Endothelial cell of umbilical vein (primary cell): ENCODE data around the gene PPIA. TPM values are rescaled to one million over a fixed set of nuclear protein-coding genes. Genes with fewer than 3 reads are reported as not detected.

Source experiments
- BruUV-seq: library from RNA; stranded (reverse); fragments of 400-500 nt; replicated peaks from 2 replicates; lab custom pipeline; 2021; lab: Mats Ljungman, UMichigan
- CTCF ChIA-PET: fragments of 300-600, 350-600 bp; sonication (Branson Sonifier 250); formaldehyde crosslinking; loops from one replicate; lab custom pipeline; 2021; ENCODE audit warnings: antibody characterized with exemption, inconsistent platforms; lab: Charles Lee
- POLR2A ChIA-PET: fragments of 300-600, 350-600 bp; sonication (Branson Sonifier 250); formaldehyde crosslinking; loops from one replicate; lab custom pipeline; 2021; ENCODE audit warnings: antibody characterized with exemption, inconsistent platforms; lab: Charles Lee
- DNase-seq: peaks from one replicate; pipeline ENCODE4 v3.0.0-alpha.2; 2011; ENCODE audit warnings: low read depth, low spot score
- FAIRE-seq: peaks from 2 replicates; lab custom pipeline; 2011; peaks lifted over from hg19 to GRCh38; lab: Jason Lieb, UNC
- H2AFZ ChIP-seq: 2 replicates; pipeline ENCODE4 v1.6.0; 2012; ENCODE audit warnings: low read depth, low read length, control low read depth, inconsistent platforms
- H3K27ac ChIP-seq: 2 replicates; pipeline ENCODE4 v1.5.1; 2011; ENCODE audit warnings: low read depth, mild to moderate bottlenecking, control low read depth, low read length, moderate library complexity; ENCODE audit not compliant: insufficient read depth
- H3K27me3 ChIP-seq, 2 experiments: 2 replicates each; pipeline versions ENCODE4 v1.6.0 to v1.6.1; 2011; ENCODE audit warnings: low read length in 2 of 2, mixed read lengths in 1 of 2; ENCODE audit not compliant: control insufficient read depth in 2 of 2, insufficient read depth in 2 of 2
- H3K36me3 ChIP-seq, 2 experiments: 2 replicates in 1 of 2; 3 replicates in 1 of 2; pipeline ENCODE4 v1.5.1; 2011; ENCODE audit warnings: low read length in 2 of 2, mild to moderate bottlenecking in 1 of 2, moderate library complexity in 1 of 2; ENCODE audit not compliant: control insufficient read depth in 2 of 2, insufficient read depth in 2 of 2; ENCODE audit errors: extremely low read depth in 1 of 2
- H3K4me1 ChIP-seq: 3 replicates; pipeline ENCODE4 v1.5.1; 2011; ENCODE audit warnings: mild to moderate bottlenecking, low read length; ENCODE audit not compliant: control insufficient read depth, insufficient read depth; ENCODE audit errors: extremely low read depth
- H3K4me2 ChIP-seq: 2 replicates; pipeline ENCODE4 v1.6.1; 2011; ENCODE audit warnings: low read length, control low read depth, mixed read lengths; ENCODE audit not compliant: insufficient read depth
- H3K4me3 ChIP-seq, 3 experiments: fragments of 200-600 bp in 1 of 3; sonication (generic), shearing (Covaris generic) in 1 of 3; replicated peaks in 1 of 3; 2 replicates each; pipeline ENCODE4 v1.5.1; 2011 to 2016; ENCODE audit warnings: control low read depth in 3 of 3, low read length in 3 of 3, mild to moderate bottlenecking in 2 of 3, inconsistent platforms in 1 of 3, low read depth in 1 of 3, moderate library complexity in 1 of 3; ENCODE audit not compliant: insufficient read depth in 1 of 3
- H3K79me2 ChIP-seq: 2 replicates; pipeline ENCODE4 v1.6.0; 2012; ENCODE audit warnings: low read length, inconsistent platforms; ENCODE audit not compliant: control insufficient read depth, insufficient read depth
- H3K9ac ChIP-seq: replicated peaks from 2 replicates; pipeline ENCODE3; 2011; ENCODE audit warnings: low read length, control low read depth; ENCODE audit not compliant: insufficient read depth; ENCODE audit errors: extremely low read depth
- H3K9me1 ChIP-seq: replicated peaks from 3 replicates; pipeline ENCODE4 v1.6.0; 2011; ENCODE audit warnings: mild to moderate bottlenecking, low read length; ENCODE audit not compliant: control insufficient read depth, insufficient read depth; ENCODE audit errors: extremely low read depth
- H3K9me3 ChIP-seq: replicated peaks from 2 replicates; pipeline ENCODE4 v1.5.1; 2012; ENCODE audit warnings: low read length, inconsistent platforms; ENCODE audit not compliant: control insufficient read depth, insufficient read depth
- H4K20me1 ChIP-seq: replicated peaks from 2 replicates; pipeline ENCODE3; 2011; ENCODE audit warnings: mild to moderate bottlenecking, low read length; ENCODE audit not compliant: control insufficient read depth, insufficient read depth; ENCODE audit errors: extremely low read depth
- EZH2 ChIP-seq: IDR thresholded peaks from 2 replicates; pipeline ENCODE4 v1.6.1; 2012; ENCODE audit warnings: borderline replicate concordance, low read depth, mild to moderate bottlenecking, moderate library complexity, low read length, inconsistent platforms; ENCODE audit not compliant: severe bottlenecking
- FOS ChIP-seq: IDR thresholded peaks from 2 replicates; pipeline ENCODE4 v1.6.1; 2011; ENCODE audit warnings: mild to moderate bottlenecking, low read length, moderate library complexity, borderline replicate concordance; ENCODE audit not compliant: insufficient read depth
- GATA2 ChIP-seq: IDR thresholded peaks from 2 replicates; pipeline ENCODE4 v1.7.0; 2011; ENCODE audit warnings: low read depth, mild to moderate bottlenecking, moderate library complexity, mixed read lengths, low read length; ENCODE audit not compliant: insufficient read length, insufficient read depth
- JUN ChIP-seq: IDR thresholded peaks from 2 replicates; pipeline ENCODE4 v1.6.1; 2011; ENCODE audit warnings: borderline replicate concordance, low read depth; ENCODE audit not compliant: insufficient read length, insufficient read depth
- MYC ChIP-seq: IDR thresholded peaks from one replicate; pipeline ENCODE4 v1.6.1; 2011; ENCODE audit warnings: mild to moderate bottlenecking, low read depth, low read length
- POLR2A ChIP-seq: IDR thresholded peaks from 2 replicates; pipeline ENCODE4 v1.6.1; 2012; ENCODE audit warnings: low read depth, mild to moderate bottlenecking, control low read depth, low read length
- POLR2AphosphoS5 ChIP-seq: IDR thresholded peaks from 2 replicates; pipeline ENCODE4 v1.6.1; 2012; ENCODE audit warnings: low read depth, mild to moderate bottlenecking, control low read depth, low read length, moderate library complexity; ENCODE audit not compliant: insufficient read depth
- dilution Hi-C: fragments of 300-500 bp; cut with MboI; formaldehyde crosslinking; loops from one replicate; pipeline ENCODE4 v1.15.0; 2019; ENCODE audit warnings: low sequenced_read_pairs; ENCODE audit not compliant: extremely low pct_ligation_motif_present
- intact Hi-C: fragments of 100-400 bp; cut with micrococcal nuclease; formaldehyde crosslinking; loops from one replicate; pipeline ENCODE4 v1.10.0; 2022
- polyA plus RNA-seq, 4 experiments: library from polyadenylated mRNA; depleted of rRNA in 3 of 4; stranded (reverse) in 3 of 4; unstranded in 1 of 4; fragments of >200 nt; gene quantifications; 2 replicates each; pipeline versions ENCODE4 v1.2.1 to v1.2.3, GENCODE V29; 2011 to 2012; ENCODE audit warnings: missing spikeins in 1 of 4
- total RNA-seq: library from RNA; stranded (reverse); gene quantifications from 2 replicates; pipeline ENCODE4 v1.2.3, GENCODE V29; 2021
- TF ChIP-seq, protein P1 (sequence below), 2 donors: IDR thresholded peaks; 1 replicate in 1 of 2; 2 replicates in 1 of 2; pipeline ENCODE4 v1.5.1; 2011; ENCODE audit warnings: low read length in 2 of 2, mild to moderate bottlenecking in 2 of 2, moderate library complexity in 2 of 2, control low read depth in 1 of 2, inconsistent platforms in 1 of 2, low read depth in 1 of 2; ENCODE audit not compliant: insufficient read depth in 1 of 2; ENCODE audit errors: extremely low read depth in 1 of 2
- TF ChIP-seq, protein P2 (sequence below): IDR thresholded peaks from 2 replicates; pipeline ENCODE4 v1.6.1; 2011; ENCODE audit not compliant: insufficient read depth, insufficient read length

Gene PPIA
- total and polyA plus RNA-seq, 2 donors (not counting 3 experiments of a cell fraction or from before 2014, with no cell fraction given) = 2,602 to 5,159 TPM

DNA sequence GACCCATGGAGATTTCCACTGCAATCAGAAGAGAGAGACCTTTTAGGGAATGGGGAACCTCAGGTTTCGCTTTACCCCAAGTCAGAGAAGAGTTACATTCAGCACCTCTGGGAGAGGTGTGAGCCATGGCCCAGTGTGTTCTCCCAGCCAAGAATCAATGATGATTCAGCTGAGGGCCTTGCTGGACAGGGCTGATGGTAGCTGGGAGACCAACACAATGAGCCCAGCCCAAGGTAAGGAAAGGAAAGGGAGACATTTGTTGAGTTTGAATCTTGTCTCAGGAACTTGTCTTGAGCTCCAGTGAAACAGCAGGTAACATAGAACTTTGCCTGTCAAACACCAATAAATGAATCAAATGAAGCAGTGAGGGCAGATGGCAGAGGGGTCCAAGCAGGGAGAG, 14.0 kb upstream of the PPIA start:
- no peaks in the 10 kb centered on the region for H3K79me2 ChIP-seq
- no peaks in the 10 kb centered on the region for H3K9me3 ChIP-seq
- no peak overlapping the region for H3K4me3 ChIP-seq
- dilution Hi-C loops = no loop called here
- H3K27me3 ChIP-seq = no peaks in the 10 kb centered on the region
- H3K9me1 ChIP-seq = no peaks in the 10 kb centered on the region
- H3K4me1 ChIP-seq = no peaks in the 10 kb centered on the region
- no peak overlapping the region for H3K27ac ChIP-seq
- CTCF ChIA-PET = interaction anchor here (1.0 to 1.6 kb wide), 2 partner anchors 47 to 65 kb away, joined by 3 to 4 read pairs; no protein-coding TSS in a partner anchor
- no peak overlapping the region for H2AFZ ChIP-seq
- H4K20me1 ChIP-seq = no peaks in the 10 kb centered on the region
- DNase-seq (no peak), FAIRE-seq (no peak)
- POLR2A ChIA-PET = no interaction called here
- no peak overlapping the region for H3K9ac ChIP-seq
- no peak for TF ChIP-seq MYC
- no peak for TF ChIP-seq POLR2A
- TF ChIP-seq FOS = no peak
- TF ChIP-seq, protein P1, sequence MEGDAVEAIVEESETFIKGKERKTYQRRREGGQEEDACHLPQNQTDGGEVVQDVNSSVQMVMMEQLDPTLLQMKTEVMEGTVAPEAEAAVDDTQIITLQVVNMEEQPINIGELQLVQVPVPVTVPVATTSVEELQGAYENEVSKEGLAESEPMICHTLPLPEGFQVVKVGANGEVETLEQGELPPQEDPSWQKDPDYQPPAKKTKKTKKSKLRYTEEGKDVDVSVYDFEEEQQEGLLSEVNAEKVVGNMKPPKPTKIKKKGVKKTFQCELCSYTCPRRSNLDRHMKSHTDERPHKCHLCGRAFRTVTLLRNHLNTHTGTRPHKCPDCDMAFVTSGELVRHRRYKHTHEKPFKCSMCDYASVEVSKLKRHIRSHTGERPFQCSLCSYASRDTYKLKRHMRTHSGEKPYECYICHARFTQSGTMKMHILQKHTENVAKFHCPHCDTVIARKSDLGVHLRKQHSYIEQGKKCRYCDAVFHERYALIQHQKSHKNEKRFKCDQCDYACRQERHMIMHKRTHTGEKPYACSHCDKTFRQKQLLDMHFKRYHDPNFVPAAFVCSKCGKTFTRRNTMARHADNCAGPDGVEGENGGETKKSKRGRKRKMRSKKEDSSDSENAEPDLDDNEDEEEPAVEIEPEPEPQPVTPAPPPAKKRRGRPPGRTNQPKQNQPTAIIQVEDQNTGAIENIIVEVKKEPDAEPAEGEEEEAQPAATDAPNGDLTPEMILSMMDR (IDR thresholded peaks at IDR 0.05; ENCODE audit: extremely low read depth in 1 of 2, insufficient read depth in 1 of 2, low read depth in 1 of 2, low read length in 2 of 2) = no peak
- TF ChIP-seq POLR2AphosphoS5 = no peak
- no peak for TF ChIP-seq JUN
- TF ChIP-seq, protein P2, sequence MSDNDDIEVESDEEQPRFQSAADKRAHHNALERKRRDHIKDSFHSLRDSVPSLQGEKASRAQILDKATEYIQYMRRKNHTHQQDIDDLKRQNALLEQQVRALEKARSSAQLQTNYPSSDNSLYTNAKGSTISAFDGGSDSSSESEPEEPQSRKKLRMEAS = no peak
- no peak for TF ChIP-seq GATA2
- TF ChIP-seq EZH2 = no peak
- no peaks in the 10 kb centered on the region for H3K36me3 ChIP-seq
- H3K4me2 ChIP-seq = no peak overlapping the region
- intact Hi-C loops = no loop called here
- no TSS peak for BruUV-seq
